Activated CD4-positive, alpha-beta T cell treated with anti-CD3 and anti-CD28 coated beads, Interleukin-2, amount 50 U/mL, for 4 hours (primary cell): ENCODE data around the gene TPSAB1.
"Not testable (repeated sequence)": the region's sequence is repeated elsewhere in the genome, so short reads cannot be mapped to it uniquely, and the experiment has no call there.

Source experiments
- DNase-seq, 2 experiments: peaks; one replicate each; pipeline ENCODE4 v3.0.0-alpha.2; 2020

The TPSAB1 gene

DNA sequence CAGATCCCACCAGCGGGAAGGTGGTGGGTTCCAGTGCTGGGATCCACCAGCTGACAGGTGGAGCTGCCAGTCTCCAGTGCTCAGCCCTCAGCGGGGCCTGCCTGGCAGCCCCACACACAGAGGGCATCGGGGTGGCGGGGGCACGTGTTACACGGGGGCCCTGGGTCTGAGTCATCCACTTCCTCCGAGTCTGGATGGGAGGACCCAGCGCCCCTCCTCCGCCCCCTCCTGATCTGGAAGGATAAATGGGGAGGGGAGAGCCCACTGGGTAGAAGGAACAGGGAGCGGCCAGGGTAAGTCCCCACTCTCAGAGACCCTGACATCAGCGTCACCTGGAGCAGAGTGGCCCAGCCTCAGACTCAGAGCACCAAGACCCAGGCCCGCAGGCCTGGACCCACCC is at the start of gene TPSAB1:
TSS of gene TPSAB1 (plus strand) at position 270 of the 400 bp plus-strand sequence. CDS start 234 bp downstream, outside the sequence.
- DNase-seq: not testable (repeated sequence)

DNA sequence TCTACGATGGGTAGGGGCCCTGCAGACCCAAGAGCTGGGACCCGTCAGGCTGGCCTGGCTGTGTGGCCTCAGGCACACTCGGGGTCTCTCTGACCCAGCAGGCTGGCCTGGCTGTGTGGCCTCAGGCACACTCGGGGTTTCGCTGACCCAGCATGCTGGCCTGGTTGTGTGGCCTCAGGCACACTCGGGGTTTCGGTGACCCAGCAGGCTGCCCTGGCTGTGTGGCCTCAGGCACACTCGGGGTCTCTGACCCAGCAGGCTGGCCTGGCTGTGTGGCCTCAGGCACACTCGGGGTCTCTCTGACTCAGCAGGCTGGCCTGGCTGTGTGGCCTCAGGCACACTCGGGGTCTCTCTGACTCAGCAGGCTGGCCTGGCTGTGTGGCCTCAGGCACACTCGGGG is 49.7 kb upstream of the TPSAB1 start:
- not testable (repeated sequence) for DNase-seq

DNA sequence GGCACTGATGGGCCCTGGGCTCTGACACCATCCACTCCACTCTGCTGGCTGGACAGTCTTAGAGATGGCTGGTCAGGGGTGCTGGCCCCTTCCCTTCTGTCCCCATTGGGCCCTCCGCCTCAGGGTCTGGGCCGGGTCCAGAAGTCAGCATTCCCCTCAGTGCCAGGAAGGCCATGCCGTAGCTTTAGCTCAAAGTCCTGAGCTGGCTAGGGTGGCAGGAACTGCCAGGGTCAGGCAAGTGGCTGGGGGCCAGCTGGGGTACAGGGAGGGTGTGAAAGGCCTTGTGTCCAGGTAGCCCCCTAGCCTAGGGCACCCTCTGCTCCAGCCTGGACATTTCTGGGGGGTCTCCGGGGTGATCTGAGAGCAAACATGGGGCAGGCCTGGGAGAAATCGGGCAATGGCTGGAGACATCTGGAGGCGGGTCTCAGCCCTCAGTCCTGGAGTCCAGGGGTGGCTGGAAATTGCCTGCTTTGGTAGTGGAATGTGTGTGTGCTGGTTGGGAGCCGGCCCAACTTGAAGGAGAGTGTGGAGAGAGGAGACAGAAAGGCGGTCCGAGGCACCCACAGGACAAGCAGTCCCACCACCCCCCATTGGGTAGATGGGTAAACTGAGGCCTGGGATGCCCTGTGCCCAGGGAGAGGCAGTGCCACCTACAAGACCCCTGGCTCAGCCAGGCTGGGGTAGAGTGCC is 48.0 kb upstream of the TPSAB1 start:
- DNase-seq: no peak

DNA sequence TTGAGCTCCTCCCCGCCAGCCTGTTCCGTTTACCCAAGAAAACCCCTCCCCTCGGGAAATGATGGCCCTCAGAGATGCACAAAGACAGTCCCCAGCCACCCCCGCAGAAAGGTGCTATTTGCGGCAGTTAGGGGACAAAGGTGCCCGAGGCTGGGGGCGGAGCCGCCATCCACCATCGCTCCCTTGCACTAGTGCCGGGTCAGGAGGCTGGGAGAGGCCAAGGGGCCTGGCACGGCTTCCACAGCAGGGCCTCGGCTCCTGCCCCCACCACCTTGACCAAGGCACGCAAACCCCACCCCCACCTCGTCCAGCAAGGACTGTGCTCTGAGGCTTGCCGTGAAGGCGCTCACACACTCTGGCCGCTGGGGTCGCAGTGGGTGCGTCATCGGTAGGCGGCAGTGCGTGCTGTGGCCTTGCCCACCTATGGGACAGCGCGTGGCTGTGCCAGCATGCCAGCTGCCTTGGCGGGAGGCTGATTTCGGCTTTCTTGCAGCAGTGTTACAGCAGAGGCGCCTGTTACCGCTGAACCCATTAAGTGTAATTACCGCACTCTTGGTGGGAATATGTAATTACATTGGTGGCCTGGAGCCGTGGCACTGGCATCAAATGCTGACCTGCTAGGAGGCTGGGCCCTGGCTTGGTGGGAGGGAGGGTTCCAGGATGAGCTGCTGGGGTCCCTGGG is 47.2 kb upstream of the TPSAB1 start:
- no peak for DNase-seq

DNA sequence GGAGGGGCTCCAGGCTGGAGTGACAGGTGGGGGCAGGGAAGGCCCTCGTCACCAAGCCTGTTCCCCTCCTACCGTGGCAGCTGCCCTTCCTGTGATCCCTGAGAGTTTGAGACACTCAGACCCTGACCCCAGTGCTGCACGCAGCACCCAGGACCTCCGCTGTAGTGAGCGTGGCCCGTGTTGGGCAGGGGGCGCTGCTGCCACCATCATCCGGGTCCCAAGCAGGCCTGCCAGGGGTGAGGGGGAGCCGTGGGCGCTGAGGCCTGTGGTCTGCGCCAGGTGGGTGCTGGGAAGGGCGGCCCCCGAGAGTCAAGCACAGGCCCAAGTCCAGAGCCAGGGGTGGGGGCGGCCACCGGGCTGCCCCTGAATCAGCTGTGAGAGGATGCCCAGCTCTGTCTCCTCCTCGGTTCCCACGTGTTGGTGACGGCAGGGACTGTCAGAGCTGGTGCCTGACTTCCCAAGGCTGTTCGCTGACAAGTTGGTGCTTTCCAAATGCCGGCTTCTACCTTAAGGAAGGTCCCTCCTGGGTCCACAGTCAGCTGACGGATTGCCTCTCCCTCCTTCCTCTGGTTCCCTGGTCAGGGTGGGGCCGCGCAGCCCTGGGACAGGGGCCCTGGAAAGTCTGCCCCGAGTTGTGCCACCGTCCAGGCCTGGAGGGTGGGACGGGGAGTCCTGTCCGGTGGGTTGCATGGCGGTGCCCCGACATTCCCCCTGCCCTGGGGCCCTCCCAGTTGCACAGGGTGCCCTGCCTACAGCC is 46.5 kb upstream of the TPSAB1 start:
- no peak for DNase-seq

DNA sequence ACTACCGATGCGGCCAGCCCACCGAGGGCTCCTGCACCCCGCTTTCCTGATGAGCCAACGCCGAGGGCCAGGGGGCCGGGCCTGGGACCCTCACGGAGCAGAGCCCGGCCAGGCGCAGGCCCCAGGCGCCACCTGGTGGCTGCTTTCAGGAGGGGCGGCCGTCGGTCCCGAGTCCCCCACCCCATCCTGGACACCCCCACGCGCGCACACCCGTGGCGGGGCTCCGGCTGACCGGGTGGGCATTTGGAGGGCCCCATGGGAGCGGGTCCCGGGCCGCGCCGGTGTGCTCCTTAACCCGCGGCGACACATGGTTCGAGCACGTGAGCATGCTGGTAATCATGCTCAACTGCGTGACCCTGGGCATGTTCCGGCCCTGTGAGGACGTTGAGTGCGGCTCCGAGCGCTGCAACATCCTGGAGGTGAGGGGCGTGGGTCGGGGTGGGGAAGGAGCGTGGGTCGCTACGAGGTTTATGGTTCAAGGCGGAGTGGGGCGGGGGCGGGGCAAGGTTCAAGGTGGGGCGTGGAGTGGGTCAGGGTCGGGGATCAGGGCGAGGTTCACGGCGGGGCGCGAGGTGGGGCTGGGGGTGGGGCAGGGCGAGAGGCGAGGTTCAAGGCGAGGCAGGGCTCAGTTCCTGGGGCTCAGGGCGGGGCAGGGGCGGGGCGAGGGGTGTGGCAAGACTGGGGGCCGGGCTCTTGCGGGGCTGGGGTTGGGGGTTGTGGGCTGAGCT is 45.7 kb upstream of the TPSAB1 start:
- DNase-seq: no peak

DNA sequence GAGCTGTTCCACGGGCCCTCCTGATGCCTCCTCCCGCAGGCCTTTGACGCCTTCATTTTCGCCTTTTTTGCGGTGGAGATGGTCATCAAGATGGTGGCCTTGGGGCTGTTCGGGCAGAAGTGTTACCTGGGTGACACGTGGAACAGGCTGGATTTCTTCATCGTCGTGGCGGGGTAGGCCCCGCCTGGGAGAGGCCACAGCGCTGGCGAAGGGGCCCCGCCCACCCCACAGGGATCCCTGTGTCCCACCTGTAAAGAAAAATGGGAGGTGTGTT is 45.2 kb upstream of the TPSAB1 start:
- DNase-seq: no peak

DNA sequence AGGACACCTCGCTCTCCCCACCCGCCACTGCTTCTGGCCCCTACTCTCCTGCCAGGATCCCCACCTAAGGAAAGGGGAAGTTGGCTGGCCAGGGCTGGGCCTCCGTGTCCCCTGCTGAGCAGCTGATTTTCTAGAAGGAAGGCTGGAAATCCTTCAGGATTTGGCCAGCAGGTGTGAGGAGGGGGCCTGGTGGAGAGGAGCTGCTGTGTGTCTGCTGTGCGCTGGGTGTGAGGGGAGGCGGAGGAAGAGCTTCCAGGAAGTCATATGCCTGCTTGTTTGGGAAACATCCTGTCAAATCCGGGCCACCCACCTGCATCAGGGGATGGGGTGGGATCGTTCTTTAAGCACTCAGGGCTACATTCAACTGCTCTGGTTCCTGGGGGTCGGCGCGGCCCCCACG is 44.0 kb upstream of the TPSAB1 start:
- no peak for DNase-seq

DNA sequence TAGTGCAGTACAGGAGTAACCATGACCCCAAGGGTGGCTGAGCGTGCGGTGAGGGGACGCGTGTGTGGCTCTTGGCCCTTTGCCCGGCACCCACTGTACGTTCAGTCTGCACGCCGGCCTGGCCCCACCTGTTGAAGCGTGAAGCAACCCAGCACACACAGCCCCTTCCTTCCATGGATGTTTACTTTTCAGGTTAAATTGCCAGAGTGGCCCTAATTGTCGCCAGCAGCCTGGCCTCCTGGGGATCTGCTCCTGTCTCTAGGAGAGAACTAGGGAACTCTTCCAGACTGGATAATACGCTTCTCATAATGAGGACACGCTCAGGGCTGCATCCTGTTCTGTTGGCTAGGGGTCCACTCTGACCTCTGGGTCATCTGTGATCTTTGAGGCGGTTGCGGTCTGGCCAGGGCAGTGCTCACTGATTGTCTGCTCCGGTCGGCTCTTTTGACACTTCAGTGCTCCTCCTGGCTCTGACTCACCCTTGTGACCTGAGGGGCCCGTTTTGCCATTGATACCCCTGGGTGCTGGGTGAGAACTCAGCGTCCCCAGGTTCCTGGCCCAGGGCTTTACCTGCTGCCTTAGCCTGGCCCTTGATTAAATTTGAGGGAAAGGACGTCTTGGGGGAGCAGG is 43.2 kb upstream of the TPSAB1 start:
- DNase-seq: no peak

DNA sequence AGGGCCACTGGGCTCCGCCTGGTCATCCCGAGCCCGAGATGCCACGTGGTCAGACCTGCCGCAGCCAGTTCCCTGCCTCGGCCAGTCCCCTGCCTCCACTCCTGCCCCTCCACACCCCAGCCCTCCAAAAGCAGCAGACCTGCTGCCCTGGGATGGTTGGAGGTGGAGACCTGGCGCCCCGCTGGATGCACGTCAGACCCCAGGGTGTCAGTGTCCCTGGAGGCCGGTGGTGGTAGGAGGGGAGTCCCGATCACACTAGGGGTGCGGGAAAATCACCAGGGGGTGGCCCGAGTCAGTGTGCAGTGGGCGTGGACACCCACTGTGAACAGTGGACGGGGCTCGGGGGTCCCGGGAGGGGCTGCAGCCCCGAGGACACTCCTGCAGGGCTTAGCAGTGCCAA is 42.3 kb upstream of the TPSAB1 start:
- no peak for DNase-seq

DNA sequence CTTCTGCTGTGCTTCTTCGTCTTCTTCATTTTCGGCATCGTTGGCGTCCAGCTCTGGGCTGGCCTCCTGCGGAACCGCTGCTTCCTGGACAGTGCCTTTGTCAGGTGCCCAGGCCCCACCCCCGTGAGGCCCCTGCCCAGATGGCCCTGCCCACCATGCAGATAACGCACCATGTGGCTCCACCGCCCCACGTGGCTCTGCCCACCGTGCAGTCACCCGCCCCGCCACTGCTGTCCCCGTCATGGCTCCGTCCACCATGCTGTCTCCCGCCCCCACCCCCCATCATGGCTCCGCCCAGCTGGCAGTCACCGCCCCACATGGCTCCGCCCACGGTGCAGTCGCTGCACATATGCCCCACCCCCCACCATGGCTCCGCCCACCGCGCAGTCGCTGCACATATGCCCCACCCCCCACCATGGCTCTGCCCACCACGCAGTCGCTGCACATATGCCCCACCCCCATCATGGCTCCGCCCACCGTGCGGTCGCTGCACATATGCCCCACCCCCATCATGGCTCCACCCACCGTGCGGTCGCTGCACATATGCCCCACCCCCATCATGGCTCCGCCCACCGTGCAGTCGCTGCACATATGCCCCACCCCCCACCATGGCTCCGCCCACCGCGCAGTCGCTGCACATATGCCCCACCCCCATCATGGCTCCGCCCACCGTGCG is 41.7 kb upstream of the TPSAB1 start:
- not testable (repeated sequence) for DNase-seq

DNA sequence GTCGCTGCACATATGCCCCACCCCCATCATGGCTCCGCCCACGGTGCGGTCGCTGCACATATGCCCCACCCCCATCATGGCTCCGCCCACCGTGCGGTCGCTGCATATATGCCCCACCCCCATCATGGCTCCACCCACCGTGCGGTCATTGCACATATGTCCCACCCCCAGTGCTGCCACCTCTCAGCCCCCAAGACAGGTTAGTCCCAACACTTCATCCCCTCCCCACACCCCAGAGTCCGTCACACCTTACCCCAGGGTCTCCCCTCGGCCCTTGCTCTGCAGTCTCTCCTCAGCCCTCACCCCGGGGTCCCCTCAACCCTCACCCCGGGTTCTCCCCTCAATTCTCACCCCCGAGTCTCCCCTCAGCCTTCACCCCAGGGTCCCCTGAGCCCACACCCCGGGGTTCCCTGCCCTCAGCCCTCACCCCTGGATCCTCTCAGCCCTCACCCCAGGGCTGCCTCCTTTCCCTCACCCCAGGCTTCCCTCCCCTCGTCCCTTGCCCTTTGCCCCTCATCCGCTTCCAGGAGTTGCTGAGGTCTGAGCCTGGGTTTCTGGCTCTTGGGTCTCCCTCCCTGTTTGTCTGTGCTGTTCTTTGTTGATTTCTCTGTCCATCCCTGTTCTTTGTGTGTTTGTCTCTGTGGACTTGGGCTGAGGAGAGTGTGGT is 41.0 kb upstream of the TPSAB1 start:
- no peak for DNase-seq

DNA sequence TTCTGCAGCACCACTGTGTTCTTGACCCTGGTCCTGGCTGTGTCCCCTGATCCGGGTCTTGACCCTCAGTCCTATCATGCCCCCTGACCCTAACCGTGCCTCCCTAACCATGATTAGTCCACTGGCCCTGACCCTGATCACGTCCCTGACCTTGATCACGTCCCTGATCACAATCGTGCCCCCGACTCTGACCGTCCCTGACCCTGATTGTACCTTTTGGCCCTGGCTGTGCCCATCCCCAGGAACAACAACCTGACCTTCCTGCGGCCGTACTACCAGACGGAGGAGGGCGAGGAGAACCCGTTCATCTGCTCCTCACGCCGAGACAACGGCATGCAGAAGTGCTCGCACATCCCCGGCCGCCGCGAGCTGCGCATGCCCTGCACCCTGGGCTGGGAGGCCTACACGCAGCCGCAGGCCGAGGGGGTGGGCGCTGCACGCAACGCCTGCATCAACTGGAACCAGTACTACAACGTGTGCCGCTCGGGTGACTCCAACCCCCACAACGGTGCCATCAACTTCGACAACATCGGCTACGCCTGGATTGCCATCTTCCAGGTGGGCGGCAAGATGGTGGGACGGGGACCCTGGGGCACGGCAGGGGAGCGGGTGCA is 40.4 kb upstream of the TPSAB1 start:
- DNase-seq: no peak

DNA sequence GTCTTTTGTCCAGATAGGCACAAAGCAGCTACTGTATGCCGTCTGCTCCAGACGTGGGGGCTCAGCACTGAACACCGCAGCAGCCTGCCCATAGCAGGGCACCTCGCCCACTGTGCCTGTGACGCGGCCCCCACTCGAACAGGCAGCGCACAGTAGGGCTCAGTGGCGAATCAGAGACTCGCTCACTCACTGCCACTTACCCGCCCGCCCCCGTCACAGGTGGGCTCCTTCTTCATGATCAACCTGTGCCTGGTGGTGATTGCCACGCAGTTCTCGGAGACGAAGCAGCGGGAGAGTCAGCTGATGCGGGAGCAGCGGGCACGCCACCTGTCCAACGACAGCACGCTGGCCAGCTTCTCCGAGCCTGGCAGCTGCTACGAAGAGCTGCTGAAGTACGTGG is 39.1 kb upstream of the TPSAB1 start:
- DNase-seq: no peak

DNA sequence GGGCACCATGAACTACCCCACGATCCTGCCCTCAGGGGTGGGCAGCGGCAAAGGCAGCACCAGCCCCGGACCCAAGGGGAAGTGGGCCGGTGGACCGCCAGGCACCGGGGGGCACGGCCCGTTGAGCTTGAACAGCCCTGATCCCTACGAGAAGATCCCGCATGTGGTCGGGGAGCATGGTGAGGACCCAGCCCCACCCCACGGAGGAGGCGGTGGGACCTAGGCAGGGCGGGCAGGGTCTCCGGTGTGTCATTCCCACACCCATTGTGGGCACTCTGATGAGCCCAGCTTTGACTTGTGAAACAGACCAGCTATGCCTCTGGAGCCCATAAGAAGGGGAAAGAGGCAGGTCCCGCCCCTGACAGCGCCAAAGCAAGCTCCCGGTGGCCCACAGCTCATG is 38.2 kb upstream of the TPSAB1 start:
- DNase-seq: no peak

DNA sequence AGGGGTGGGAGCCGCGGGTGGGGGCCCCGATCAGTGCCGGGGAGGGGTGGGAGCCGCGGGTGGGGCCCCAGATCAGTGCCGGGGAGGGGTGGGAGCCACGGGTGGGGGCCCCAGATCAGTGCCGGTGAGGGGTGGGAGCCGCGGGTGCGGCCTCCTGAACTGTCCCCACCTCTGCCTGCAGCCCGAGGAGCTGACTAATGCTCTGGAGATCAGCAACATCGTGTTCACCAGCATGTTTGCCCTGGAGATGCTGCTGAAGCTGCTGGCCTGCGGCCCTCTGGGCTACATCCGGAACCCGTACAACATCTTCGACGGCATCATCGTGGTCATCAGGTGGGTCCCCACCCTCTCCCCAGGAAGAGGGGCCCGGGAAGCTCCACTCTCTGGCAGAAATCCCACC is 35.6 kb upstream of the TPSAB1 start:
- no peak for DNase-seq

DNA sequence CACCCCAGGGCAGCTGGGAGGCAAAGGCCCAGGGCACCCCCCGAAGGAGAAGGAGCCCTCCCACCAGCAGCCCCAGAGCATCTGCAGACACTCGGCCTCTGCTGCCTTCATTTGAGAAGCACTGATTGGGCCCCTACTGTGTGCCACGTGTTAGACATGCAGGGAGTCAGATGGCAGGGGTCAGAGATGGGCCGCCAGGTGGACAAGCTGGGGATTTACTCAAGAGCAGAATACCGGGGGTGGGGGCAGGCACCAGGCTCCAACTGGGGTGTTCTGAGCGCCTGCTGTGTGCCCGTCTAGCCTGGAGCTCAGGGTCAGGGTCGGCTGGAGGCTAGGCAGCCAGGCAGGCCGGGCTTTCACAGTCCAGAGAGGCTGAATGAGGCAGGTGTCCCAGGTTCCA is 34.2 kb upstream of the TPSAB1 start:
- no peak for DNase-seq

DNA sequence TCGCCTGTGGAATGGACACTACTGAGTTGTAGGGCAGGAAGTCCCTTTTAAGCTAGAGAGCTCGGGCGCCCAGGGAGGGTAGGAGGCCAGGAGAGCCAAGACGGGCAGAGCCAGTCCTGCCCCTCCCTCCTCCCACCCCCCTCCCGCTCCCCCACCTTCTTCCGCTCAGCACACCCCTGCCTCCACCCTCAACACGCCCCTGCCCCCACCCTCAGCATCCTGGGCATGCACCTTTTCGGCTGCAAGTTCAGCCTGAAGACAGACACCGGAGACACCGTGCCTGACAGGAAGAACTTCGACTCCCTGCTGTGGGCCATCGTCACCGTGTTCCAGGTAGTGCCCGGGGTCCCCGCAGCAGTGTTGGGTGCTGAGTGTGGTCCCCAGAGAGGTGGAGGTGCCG is 33.7 kb upstream of the TPSAB1 start:
- no peak for DNase-seq

DNA sequence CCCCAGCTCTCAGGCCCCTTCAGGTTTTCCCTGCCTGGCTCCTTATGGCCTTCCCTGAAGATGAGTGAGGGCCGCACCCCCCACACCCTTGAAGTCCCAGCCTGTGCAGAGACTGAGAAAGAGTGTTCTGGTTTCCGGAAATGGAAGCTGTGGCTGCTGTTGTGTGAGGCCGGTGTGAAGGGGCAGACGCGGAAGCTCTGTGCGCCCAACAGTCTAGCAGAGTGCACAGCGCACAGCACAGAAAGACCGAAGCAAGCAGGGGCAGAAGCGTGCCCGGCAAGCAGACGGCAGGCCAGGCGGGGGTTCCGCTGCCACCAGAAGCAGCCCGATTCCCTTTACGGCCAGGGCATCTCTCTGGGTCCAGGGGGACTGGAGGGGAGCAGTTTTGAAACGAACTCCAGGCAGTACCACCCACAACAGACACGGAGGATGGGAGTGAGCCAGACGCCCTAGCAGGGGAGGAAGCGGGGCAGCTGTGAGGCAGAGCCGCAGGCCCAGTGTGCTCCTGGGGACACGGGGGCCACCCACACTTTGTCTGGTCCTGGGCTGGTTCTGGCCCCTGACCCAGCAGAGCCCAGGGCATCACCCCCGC is 32.2 kb upstream of the TPSAB1 start:
- DNase-seq: no peak

DNA sequence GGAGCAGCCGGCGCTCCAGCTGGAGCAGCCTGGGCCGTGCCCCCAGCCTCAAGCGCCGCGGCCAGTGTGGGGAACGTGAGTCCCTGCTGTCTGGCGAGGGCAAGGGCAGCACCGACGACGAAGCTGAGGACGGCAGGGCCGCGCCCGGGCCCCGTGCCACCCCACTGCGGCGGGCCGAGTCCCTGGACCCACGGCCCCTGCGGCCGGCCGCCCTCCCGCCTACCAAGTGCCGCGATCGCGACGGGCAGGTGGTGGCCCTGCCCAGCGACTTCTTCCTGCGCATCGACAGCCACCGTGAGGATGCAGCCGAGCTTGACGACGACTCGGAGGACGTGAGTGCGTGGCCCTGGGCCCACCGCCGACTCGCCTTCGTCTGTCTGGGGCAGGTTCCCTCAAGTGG is 31.4 kb upstream of the TPSAB1 start:
- DNase-seq: no peak

DNA sequence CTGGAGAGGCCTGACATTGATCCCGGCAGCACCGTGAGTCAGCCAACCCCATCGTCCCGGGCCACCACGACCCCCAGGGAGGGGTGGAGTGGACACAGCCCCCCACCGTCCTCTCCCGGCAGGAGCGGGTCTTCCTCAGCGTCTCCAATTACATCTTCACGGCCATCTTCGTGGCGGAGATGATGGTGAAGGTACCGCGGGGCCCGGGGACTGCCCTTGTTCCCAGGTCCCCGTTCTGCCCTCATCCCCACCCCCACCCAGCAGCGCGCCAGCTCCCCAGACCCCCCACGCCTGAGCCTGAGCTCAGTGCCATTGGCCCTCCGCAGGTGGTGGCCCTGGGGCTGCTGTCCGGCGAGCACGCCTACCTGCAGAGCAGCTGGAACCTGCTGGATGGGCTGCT is 30.0 kb upstream of the TPSAB1 start:
- no peak for DNase-seq
